ENCODE data around the gene SPAM1.

- no peak for TF ChIP-seq CTCF (IDR thresholded peaks at IDR 0.05)
- no peak for TF ChIP-seq POLR2A (IDR thresholded peaks at IDR 0.05)
Observed at GRCh38 chr7:123998921-123999320, 73.9 kb downstream of the SPAM1 start.

Data from thyroid gland (tissue), 4 donors.